SK-N-SH treated with all-trans-retinoic acid at 6 μM for 48 hours (cell line): ENCODE data around the gene SH3TC1.

Experiments
- BACH2 ChIP-seq: fragments of 250-450 bp; sonication (Bioruptor Pico); IDR thresholded peaks from 2 replicates; pipeline ENCODE4 v1.9.0; 2021; ENCODE audit warnings: mild to moderate bottlenecking, borderline replicate concordance
- CREB5 ChIP-seq: fragments of 250-450 bp; sonication (Bioruptor Pico); IDR thresholded peaks from 2 replicates; pipeline ENCODE4 v1.5.1; 2020; ENCODE audit warnings: low read depth, mild to moderate bottlenecking, moderate library complexity
- CSRNP3 ChIP-seq: fragments of 250-450 bp; sonication (Bioruptor Pico); IDR thresholded peaks from 2 replicates; pipeline ENCODE4 v1.5.1; 2021; ENCODE audit warnings: mild to moderate bottlenecking, moderate library complexity
- ESRRG ChIP-seq: fragments of 250-450 bp; sonication (Bioruptor Pico); IDR thresholded peaks from 2 replicates; pipeline ENCODE4 v1.6.1; 2021; ENCODE audit warnings: mild to moderate bottlenecking
- OSR1 ChIP-seq: fragments of 250-450 bp; sonication (Bioruptor Pico); IDR thresholded peaks from 2 replicates; pipeline ENCODE4 v1.8.0; 2022; ENCODE audit warnings: moderate library complexity, mild to moderate bottlenecking, inconsistent platforms
- PATZ1 ChIP-seq: fragments of 250-450 bp; sonication (Bioruptor Pico); IDR thresholded peaks from 2 replicates; pipeline ENCODE4 v1.8.0; 2020; ENCODE audit warnings: mild to moderate bottlenecking, moderate library complexity, borderline replicate concordance
- RARB ChIP-seq: fragments of 250-450 bp; sonication (Bioruptor Pico); IDR thresholded peaks from 2 replicates; pipeline ENCODE4 v1.8.0; 2021; ENCODE audit warnings: mild to moderate bottlenecking, moderate library complexity
- SNAI2 ChIP-seq: fragments of 250-450 bp; sonication (Bioruptor Pico); IDR thresholded peaks from 2 replicates; pipeline ENCODE4 v1.5.0; 2020; ENCODE audit warnings: mild to moderate bottlenecking, moderate library complexity
- TCF4 ChIP-seq: fragments of 250-450 bp; sonication (Bioruptor Pico); IDR thresholded peaks from 2 replicates; pipeline ENCODE4 v1.8.0; 2021; ENCODE audit warnings: mild to moderate bottlenecking, moderate library complexity, borderline replicate concordance
- ZC3H10 ChIP-seq: fragments of 250-450 bp; sonication (Bioruptor Pico); IDR thresholded peaks from 2 replicates; pipeline ENCODE4 v1.5.1; 2021; ENCODE audit warnings: mild to moderate bottlenecking, moderate library complexity
- ZFP3 ChIP-seq: fragments of 250-450 bp; sonication (Bioruptor Pico); IDR thresholded peaks from 2 replicates; pipeline ENCODE4 v1.5.0; 2020; ENCODE audit warnings: mild to moderate bottlenecking, moderate library complexity
- ZNF565 ChIP-seq: fragments of 450-650 bp; formaldehyde crosslinking; conservative IDR thresholded peaks from 2 replicates; pipeline ENCODE4 v1.5.0; 2020; ENCODE audit warnings: low read depth, mild to moderate bottlenecking, moderate library complexity
- ZNF70 ChIP-seq: fragments of 450-650 bp; formaldehyde crosslinking; IDR thresholded peaks from 2 replicates; pipeline ENCODE4 v1.5.0; 2020; ENCODE audit warnings: mild to moderate bottlenecking, moderate library complexity

- TF ChIP-seq ZC3H10 (CRISPR knock-in tag) (no peak), CSRNP3 (no peak), SNAI2 (no peak), PATZ1 (CRISPR knock-in tag) (no peak), ZNF565 (no peak), RARB (CRISPR knock-in tag) (no peak), CREB5 (no peak), ZFP3 (CRISPR knock-in tag) (no peak), ZNF70 (no peak), TCF4 (CRISPR knock-in tag) (no peak), BACH2 (CRISPR knock-in tag) (no peak), OSR1 (no peak), ESRRG (CRISPR knock-in tag) (no peak)
Measured at GRCh38 chr4:8276358-8277240, 77.5 kb downstream of the SH3TC1 start.
